T-helper 1 cell treated with Interleukin-12 subunit alpha and Interleukin-12 subunit beta and Interleukin-4 antibody, amounts not matched to agents 30 μg/mL and 1 μg/mL, for 36 hours (primary cell): ENCODE results near the gene RTTN.

Experiments
- H3K27ac Mint-ChIP-seq: one replicate; pipeline ENCODE4 v1.8.0; 2021; ENCODE audit warnings: mild to moderate bottlenecking, mixed read lengths
- H3K27me3 Mint-ChIP-seq: one replicate; pipeline ENCODE4 v1.8.0; 2021; ENCODE audit warnings: low read depth, mixed read lengths
- H3K36me3 Mint-ChIP-seq: one replicate; pipeline ENCODE4 v1.8.0; 2021; ENCODE audit warnings: low read depth, mixed read lengths
- H3K4me1 Mint-ChIP-seq: one replicate; pipeline ENCODE4 v1.8.0; 2021; ENCODE audit warnings: low read depth, mixed read lengths
- H3K4me3 Mint-ChIP-seq: one replicate; pipeline ENCODE4 v1.8.0; 2021; ENCODE audit warnings: mild to moderate bottlenecking, moderate library complexity, mixed read lengths
- H3K9me3 Mint-ChIP-seq: one replicate; pipeline ENCODE4 v1.8.0; 2021; ENCODE audit warnings: mixed read lengths

Gene RTTN

DNA sequence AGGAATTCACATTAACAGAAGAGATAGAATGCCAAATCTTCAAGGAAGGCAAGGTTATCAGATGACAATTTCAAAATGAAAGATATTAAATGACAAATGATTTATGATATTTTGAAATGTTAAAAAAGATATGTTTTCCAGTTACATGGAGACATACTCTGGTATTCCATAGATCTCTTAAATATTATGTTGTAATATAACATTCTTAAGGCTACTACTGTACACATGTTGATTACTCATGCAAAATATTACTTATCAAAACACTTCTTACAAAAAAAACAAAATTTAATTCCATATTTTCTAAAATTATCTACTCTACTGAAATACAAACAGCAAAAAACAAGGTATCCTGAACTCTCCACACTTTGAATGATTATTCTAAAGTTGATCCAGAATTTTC, 22.9 kb downstream of the RTTN start:
- no peaks in the 10 kb centered on the region for H3K9me3 Mint-ChIP-seq
- H3K27me3 Mint-ChIP-seq, result no peaks in the 10 kb centered on the region
- H3K4me1 Mint-ChIP-seq, result peaks cover 9% of the 10 kb centered on the region
- no peak overlapping the region for H3K4me3 Mint-ChIP-seq
- no peak overlapping the region for H3K27ac Mint-ChIP-seq
- peaks cover 32% of the 10 kb centered on the region for H3K36me3 Mint-ChIP-seq

- H3K4me1 Mint-ChIP-seq, result peaks cover 9% of the 10 kb centered on the region
- no peak overlapping the region for H3K4me3 Mint-ChIP-seq
- H3K27me3 Mint-ChIP-seq, result no peaks in the 10 kb centered on the region
- H3K27ac Mint-ChIP-seq, result no peak overlapping the region
- H3K36me3 Mint-ChIP-seq, result peaks cover 28% of the 10 kb centered on the region
- no peaks in the 10 kb centered on the region for H3K9me3 Mint-ChIP-seq
Measured at GRCh38 chr18:70181725-70182124, 23.8 kb downstream of the RTTN start.

DNA sequence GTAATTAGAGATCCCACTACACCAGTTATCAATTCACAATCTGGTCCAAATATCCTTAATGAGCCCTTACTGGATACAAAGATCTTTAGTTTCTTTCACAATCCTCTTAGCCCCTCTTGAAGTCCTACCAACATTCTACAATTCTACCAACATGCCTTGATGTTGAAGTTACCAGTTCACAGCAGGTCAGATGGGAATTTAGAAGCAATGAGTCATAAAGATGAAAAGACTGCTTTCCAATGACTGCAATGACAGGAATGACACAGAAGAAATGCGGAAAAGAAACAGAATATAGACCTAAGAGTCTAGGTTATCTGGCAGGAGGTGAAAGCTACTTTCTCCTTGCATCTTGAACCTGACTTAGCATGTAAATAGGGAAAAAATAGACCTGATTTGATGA, 24.5 kb downstream of the RTTN start:
- H3K27me3 Mint-ChIP-seq, result no peaks in the 10 kb centered on the region
- H3K4me3 Mint-ChIP-seq, result no peak overlapping the region
- no peaks in the 10 kb centered on the region for H3K9me3 Mint-ChIP-seq
- H3K4me1 Mint-ChIP-seq, result peaks cover 9% of the 10 kb centered on the region
- H3K36me3 Mint-ChIP-seq, result peaks cover 22% of the 10 kb centered on the region
- no peak overlapping the region for H3K27ac Mint-ChIP-seq

- Mint-ChIP-seq H3K27ac (no peak overlapping the region), H3K4me1 (no peaks in the 10 kb centered on the region), H3K9me3 (no peaks in the 10 kb centered on the region), H3K36me3 (peaks cover 5% of the 10 kb centered on the region), H3K27me3 (no peaks in the 10 kb centered on the region), H3K4me3 (no peak overlapping the region)
Measured at GRCh38 chr18:70176537-70176936, 28.9 kb downstream of the RTTN start.

GRCh38 chr18:70175216-70175615, 30.3 kb downstream of the RTTN start:
- H3K9me3 Mint-ChIP-seq, result no peaks in the 10 kb centered on the region
- H3K27ac Mint-ChIP-seq, result no peak overlapping the region
- H3K27me3 Mint-ChIP-seq, result no peaks in the 10 kb centered on the region
- H3K4me1 Mint-ChIP-seq, result no peaks in the 10 kb centered on the region
- peaks cover 1% of the 10 kb centered on the region for H3K36me3 Mint-ChIP-seq
- H3K4me3 Mint-ChIP-seq, result no peak overlapping the region

DNA sequence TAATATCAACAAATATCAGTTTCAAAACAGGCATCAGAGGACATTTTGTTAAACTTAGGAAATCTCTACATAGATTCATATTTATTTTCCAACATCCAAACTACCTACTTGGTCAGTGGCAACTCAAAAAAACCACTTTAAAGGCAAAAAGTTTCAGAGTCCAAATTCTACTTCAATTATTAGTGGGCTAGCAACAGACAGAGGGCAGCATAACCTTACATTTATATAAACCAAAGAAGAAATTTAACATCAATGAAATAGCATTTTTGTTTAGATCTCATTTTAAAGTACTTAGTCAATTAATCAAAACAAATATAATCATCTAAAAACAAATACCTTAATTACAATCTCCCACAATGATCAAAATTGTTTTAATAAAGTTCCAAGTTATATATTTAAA, 33.3 kb downstream of the RTTN start:
- no peaks in the 10 kb centered on the region for H3K27me3 Mint-ChIP-seq
- H3K9me3 Mint-ChIP-seq, result no peaks in the 10 kb centered on the region
- H3K4me1 Mint-ChIP-seq, result no peaks in the 10 kb centered on the region
- H3K4me3 Mint-ChIP-seq, result no peak overlapping the region
- no peak overlapping the region for H3K27ac Mint-ChIP-seq
- H3K36me3 Mint-ChIP-seq, result peaks cover 1% of the 10 kb centered on the region

GRCh38 chr18:70169747-70170146, 35.7 kb downstream of the RTTN start:
- Mint-ChIP-seq H3K27ac (no peak overlapping the region), H3K27me3 (no peaks in the 10 kb centered on the region), H3K36me3 (peaks cover 1% of the 10 kb centered on the region), H3K4me3 (no peak overlapping the region), H3K4me1 (no peaks in the 10 kb centered on the region), H3K9me3 (no peaks in the 10 kb centered on the region)

DNA sequence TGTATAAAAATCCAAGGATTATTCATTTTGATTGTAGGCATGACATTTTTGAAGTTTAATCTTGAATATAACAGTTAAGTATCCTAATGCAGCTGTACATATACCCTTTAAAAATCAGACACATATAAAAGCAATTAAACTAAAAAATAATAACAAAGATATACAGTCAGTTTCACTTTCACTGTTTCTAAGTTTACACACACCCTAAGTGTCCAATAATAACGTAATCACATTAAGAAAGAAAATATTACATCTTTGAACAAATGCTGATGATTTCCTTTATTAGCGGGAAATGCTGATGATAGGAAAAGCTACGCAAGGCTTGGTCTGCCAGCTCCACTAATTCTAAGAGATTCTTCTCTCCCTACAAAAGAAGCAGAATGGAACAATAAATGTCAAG, 38.8 kb downstream of the RTTN start:
- no peaks in the 10 kb centered on the region for H3K27me3 Mint-ChIP-seq
- peaks cover 17% of the 10 kb centered on the region for H3K36me3 Mint-ChIP-seq
- no peak overlapping the region for H3K4me3 Mint-ChIP-seq
- H3K4me1 Mint-ChIP-seq, result no peaks in the 10 kb centered on the region
- peaks cover 7% of the 10 kb centered on the region for H3K9me3 Mint-ChIP-seq
- H3K27ac Mint-ChIP-seq, result no peak overlapping the region

GRCh38 chr18:70165936-70166335, 39.6 kb downstream of the RTTN start:
- no peak overlapping the region for H3K27ac Mint-ChIP-seq
- no peaks in the 10 kb centered on the region for H3K27me3 Mint-ChIP-seq
- peaks cover 24% of the 10 kb centered on the region for H3K36me3 Mint-ChIP-seq
- H3K4me3 Mint-ChIP-seq, result no peak overlapping the region
- no peaks in the 10 kb centered on the region for H3K4me1 Mint-ChIP-seq
- peaks cover 13% of the 10 kb centered on the region for H3K9me3 Mint-ChIP-seq

DNA sequence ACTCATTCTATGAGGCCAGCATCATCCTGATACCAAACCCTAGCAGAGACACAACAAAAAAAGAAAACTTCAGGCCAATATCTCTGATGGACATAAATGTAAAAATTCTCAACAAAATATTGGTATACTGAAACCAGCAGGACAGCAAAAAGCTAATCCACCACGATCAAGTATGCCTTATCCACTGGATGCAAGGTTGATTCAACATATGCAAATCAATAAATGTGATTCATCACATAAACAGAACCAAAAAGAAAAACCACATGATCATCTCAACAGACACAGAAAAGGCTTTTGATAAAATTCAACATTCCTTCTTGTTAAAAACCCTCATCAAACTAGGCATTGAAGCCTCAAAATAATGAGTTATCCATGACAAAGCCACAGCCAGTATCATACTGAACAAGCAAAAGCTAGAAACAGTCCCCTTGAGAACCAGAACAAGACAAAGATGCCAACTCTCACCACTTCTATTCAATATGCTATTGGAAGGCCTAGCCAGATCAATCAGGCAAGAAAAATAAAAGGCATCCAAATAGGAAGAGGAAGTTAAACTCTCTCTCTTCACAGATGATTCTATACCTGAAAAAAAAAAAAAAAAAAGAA, 45.3 kb downstream of the RTTN start:
- H3K4me3 Mint-ChIP-seq, result no peak overlapping the region
- H3K36me3 Mint-ChIP-seq, result peaks cover 57% of the 10 kb centered on the region
- no peak overlapping the region for H3K27ac Mint-ChIP-seq
- peaks cover 10% of the 10 kb centered on the region for H3K4me1 Mint-ChIP-seq
- H3K9me3 Mint-ChIP-seq, result peaks cover 13% of the 10 kb centered on the region
- no peaks in the 10 kb centered on the region for H3K27me3 Mint-ChIP-seq

DNA sequence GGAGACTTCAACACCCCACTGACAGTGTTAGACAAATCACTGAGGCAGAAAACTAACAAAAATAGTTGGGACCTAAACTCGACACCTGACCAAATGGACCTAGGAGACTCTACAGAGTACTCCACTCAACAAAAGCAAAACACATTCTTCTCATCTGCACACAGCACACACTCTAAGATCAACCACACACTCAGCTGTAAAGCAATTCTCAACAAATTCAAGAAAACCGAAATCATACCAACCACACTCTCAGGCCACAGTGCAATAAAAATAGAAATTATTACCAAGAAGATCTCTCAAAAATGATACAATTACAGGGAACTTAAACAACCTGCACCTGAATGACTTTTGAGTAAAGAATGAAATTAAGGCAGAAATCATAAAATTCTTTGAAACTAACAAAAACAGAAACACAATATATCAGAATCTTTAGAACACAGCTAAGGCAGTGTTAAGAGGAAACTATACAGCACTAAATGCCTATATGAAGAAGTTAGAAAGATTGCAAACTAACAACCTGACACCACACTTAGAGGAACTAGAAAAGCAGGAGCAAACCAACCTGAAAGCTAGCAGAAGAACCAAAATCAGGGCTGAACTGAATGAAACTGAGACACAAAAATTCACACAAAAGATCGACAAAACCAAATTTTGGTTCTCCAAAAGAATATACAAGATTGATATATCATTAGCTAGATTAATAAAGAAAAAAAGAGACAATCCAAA, 46.3 kb downstream of the RTTN start:
- Mint-ChIP-seq H3K4me1 (peaks cover 12% of the 10 kb centered on the region), H3K27me3 (no peaks in the 10 kb centered on the region), H3K4me3 (no peak overlapping the region), H3K9me3 (peaks cover 13% of the 10 kb centered on the region), H3K36me3 (peaks cover 60% of the 10 kb centered on the region), H3K27ac (no peak overlapping the region)

DNA sequence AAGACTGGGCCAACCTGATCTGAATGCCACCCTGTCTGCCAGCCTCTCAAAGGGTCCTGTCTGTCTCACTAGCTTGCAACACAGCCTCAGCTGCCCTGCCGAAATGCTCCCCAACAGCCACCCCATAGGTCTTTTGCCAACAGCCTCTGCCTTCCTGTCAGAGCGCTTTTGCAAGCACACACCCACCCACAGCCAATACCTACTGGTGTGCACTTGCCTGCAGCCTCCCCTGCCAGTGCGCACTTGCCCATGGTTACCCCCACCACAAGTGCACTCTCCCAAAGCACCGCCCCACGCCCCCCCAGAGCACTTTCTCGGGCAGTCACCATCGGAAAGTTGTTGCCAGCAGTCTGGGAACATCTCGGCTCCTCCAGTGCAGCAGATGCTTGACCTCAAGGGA, 48.6 kb downstream of the RTTN start:
- Mint-ChIP-seq H3K27me3 (no peaks in the 10 kb centered on the region), H3K27ac (no peak overlapping the region), H3K36me3 (peaks cover 49% of the 10 kb centered on the region), H3K4me3 (no peak overlapping the region), H3K9me3 (peaks cover 7% of the 10 kb centered on the region), H3K4me1 (peaks cover 12% of the 10 kb centered on the region)

- H3K27me3 Mint-ChIP-seq, result no peaks in the 10 kb centered on the region
- H3K4me3 Mint-ChIP-seq, result no peak overlapping the region
- H3K9me3 Mint-ChIP-seq, result no peaks in the 10 kb centered on the region
- peaks cover 14% of the 10 kb centered on the region for H3K4me1 Mint-ChIP-seq
- H3K27ac Mint-ChIP-seq, result no peak overlapping the region
- peaks cover 30% of the 10 kb centered on the region for H3K36me3 Mint-ChIP-seq
Measured at GRCh38 chr18:70154591-70155194, 50.8 kb downstream of the RTTN start.

DNA sequence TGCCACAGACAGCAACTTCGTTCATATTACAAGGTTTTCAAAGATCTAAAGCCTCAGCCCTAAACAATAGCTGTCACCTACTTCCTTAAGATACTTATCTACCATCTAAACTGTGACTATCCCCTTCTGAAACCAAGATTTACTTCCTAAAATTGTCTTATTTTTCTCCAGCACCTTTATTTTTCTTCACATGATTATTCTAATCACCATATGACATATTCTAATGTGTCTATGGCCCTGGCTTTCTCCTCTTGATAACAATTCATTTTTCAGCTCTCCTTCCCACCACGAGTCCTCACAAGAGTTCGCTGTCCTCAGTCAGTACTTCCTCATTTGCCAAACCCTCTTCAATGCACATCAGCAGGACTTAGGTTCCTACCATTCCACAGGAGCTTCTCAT, 53.9 kb downstream of the RTTN start:
- Mint-ChIP-seq H3K27ac (no peak overlapping the region), H3K9me3 (no peaks in the 10 kb centered on the region), H3K36me3 (peaks cover 9% of the 10 kb centered on the region), H3K27me3 (no peaks in the 10 kb centered on the region), H3K4me1 (peaks cover 9% of the 10 kb centered on the region), H3K4me3 (no peak overlapping the region)

- no peaks in the 10 kb centered on the region for H3K9me3 Mint-ChIP-seq
- no peak overlapping the region for H3K27ac Mint-ChIP-seq
- no peak overlapping the region for H3K4me3 Mint-ChIP-seq
- peaks cover 9% of the 10 kb centered on the region for H3K4me1 Mint-ChIP-seq
- no peaks in the 10 kb centered on the region for H3K27me3 Mint-ChIP-seq
- peaks cover 9% of the 10 kb centered on the region for H3K36me3 Mint-ChIP-seq
Measured at GRCh38 chr18:70149616-70150301, 55.7 kb downstream of the RTTN start.
